ENCODE results near the gene BIRC5.
A peak's percentile ranks its signal among the peaks of the same experiment; 100 is the strongest.

BIRC5 gene

GRCh38 chr17:78210111-78210510, 3.9 kb upstream of the BIRC5 start:
- DNase-seq (ENCODE audit: low read depth in 2 of 2) = no peak
- no peak overlapping the region for H3K4me3 ChIP-seq (replicated peaks in 1 of 2; ENCODE audit: low read depth in 2 of 2, low read length in 2 of 2)
- no peak for TF ChIP-seq CTCF (IDR thresholded peaks at IDR 0.05; ENCODE audit: low read depth, low read length)

GRCh38 chr17:78211032-78211431, 3.0 kb upstream of the BIRC5 start:
- no peak overlapping the region for H3K4me3 ChIP-seq (replicated peaks in 1 of 2; ENCODE audit: low read depth in 2 of 2, low read length in 2 of 2)
- DNase-seq (ENCODE audit: low read depth in 2 of 2) = no peak
- TF ChIP-seq CTCF (IDR thresholded peaks at IDR 0.05; ENCODE audit: low read depth, low read length) = no peak

- peak overlapping the region; percentile 85 to 90 for H3K4me3 ChIP-seq (replicated peaks in 1 of 2; ENCODE audit: low read depth in 2 of 2, low read length in 2 of 2)
- TF ChIP-seq CTCF (IDR thresholded peaks at IDR 0.05; ENCODE audit: low read depth, low read length) = no peak
- no peak for DNase-seq (ENCODE audit: low read depth in 2 of 2)
These were observed 631 bp downstream of the BIRC5 start for GRCh38 chr17:78214706-78215061.

- TF ChIP-seq CTCF (IDR thresholded peaks at IDR 0.05; ENCODE audit: low read depth, low read length) = no peak
- DNase-seq (ENCODE audit: low read depth in 2 of 2) = no peak
These were observed 5.5 kb downstream of the BIRC5 start for GRCh38 chr17:78219396-78220150.

GRCh38 chr17:78223061-78223460, 9.0 kb downstream of the BIRC5 start:
- no peak for DNase-seq (ENCODE audit: low read depth in 2 of 2)
- TF ChIP-seq CTCF (IDR thresholded peaks at IDR 0.05; ENCODE audit: low read depth, low read length) = no peak
- H3K4me3 ChIP-seq (replicated peaks in 1 of 2; ENCODE audit: low read depth in 2 of 2, low read length in 2 of 2) = no peak overlapping the region

More at GRCh38 chr17:78219396-78220150, 5.5 kb downstream of the BIRC5 start:
- no peak overlapping the region for H3K4me3 ChIP-seq (replicated peaks in 1 of 2; ENCODE audit: low read depth in 2 of 2, low read length in 2 of 2)

- no peak for TF ChIP-seq CTCF (IDR thresholded peaks at IDR 0.05; ENCODE audit: low read depth, low read length)
- H3K4me3 ChIP-seq (replicated peaks in 1 of 2; ENCODE audit: low read depth in 2 of 2, low read length in 2 of 2) = no peak overlapping the region
- DNase-seq (ENCODE audit: low read depth in 2 of 2) = no peak
These were observed 9.7 kb downstream of the BIRC5 start for GRCh38 chr17:78223765-78224164.
